OCI-M1 (cell line): Measurements from ENCODE around the gene KIF1A.

ENCODE experiments used
- DNase-seq: peaks from one replicate; lab custom pipeline; 2025; lab: John Stamatoyannopoulos, UW

The KIF1A gene

DNA sequence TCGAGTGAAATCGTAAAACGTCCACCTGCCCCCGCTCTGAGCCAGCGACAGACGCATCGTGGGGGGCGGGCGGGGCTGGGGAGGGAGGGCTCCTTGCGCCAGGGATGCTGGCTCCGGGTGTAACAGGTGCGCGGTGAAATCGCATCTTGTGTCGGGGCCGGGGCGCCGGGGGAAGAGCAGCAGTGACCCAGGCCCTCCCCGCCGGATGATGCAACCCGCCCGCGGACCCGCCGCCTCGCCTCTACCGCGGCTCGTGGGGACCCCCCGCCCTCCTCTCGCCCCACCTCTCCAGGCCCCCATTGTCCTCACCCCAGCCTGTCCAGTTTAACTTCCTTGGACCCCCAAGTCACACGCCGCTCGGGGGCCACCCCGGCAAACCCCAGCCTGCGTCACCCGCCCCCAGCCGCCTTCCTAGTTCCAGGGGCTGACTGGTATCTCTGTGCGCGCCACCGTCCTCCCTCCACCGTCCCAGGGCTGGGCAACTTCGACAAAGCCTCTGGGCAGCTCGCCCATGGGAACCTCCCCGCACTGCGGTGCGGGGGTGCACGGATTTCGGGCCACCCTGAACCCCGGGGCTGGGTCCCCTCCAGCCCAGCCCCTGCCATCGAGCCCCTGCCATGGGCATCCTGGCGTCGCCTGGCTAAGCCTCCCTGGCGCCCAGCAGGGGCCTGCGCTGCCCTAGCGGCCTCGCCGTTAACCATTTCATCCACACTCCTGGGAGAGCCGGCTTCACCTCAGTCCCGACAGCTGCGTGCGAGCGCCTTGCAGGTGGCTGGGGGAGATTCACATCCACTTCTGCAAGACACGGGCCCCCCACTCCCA is 799 bp upstream of the KIF1A start:
- DNase-seq, result no peak

DNA sequence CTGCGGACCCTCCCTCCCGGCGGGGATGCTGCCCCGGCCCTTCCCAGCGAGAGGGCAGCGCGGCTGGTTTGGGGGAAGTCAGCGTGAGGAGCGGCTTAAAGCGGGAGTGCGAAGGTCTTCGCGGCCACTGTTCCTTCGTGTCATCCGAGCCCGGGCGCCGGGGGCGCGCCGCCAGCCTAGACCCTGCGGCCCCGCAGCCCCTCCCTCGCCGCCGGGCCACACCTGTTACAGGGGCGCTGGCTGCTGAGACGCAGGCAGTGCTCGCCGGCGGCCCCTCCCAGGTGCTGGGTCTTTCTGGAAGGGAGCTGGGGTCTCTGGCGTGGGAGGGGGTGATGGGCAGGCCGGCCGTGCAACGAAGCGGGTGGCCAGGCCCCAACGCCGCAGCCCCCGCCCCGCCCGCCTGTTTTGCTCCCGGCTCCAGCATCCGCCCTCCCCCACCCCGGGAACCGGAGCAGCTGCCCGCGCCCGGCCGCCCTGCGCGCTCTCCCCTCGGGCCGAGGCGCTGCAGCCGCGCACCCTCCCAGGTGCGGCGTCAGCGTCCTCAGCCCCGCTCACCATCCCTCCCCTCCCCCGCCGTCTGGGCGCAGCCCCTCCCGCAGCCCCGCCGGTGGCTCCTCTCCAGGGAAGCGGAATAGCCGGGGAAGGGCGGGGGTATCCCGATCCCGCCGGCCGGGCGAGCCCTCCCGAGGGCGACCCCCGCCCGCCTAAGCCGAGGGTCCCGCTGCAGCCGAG is 727 bp downstream of the KIF1A start:
- DNase-seq, result no peak

DNA sequence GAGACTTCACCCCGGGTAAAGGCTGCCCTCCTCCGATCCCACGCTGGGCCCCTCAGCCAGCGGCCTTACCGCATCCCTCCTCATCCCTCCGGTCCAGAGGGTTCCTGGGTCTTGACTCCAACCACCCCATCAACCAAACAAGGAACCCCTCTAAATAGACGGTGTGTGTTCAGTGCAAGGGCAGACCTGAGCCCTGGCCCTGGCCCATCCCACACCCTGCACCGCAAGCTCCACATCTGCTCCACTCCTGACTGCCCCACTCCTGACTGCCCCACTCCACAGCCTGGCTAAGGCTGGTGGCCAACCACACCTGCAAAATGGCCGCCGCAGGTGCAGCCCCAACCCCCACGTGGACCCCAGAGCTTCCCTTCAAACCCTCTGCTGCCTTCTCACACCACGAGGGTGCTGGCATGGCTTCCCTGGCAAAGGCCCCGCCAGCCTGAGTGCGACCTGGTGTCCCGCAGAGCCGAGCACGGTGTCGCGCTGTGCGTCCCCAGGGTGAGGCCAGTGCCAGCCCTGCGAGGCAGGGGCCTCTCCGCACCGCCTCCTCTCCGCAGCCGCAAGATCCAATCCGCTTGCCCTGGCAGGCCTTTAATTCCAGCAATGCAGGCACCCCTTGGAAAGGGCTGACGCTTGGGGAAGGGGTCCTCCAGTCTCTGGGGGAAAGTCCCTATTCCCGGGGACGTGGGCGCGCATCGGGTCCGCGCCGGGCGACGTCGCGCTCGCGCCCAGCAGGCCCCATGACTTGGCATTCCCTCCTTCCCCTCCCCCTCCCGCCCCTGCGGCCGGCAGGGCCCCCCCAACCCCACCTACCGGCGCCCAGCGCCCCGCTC is 1.5 kb downstream of the KIF1A start:
- DNase-seq, result no peak

DNA sequence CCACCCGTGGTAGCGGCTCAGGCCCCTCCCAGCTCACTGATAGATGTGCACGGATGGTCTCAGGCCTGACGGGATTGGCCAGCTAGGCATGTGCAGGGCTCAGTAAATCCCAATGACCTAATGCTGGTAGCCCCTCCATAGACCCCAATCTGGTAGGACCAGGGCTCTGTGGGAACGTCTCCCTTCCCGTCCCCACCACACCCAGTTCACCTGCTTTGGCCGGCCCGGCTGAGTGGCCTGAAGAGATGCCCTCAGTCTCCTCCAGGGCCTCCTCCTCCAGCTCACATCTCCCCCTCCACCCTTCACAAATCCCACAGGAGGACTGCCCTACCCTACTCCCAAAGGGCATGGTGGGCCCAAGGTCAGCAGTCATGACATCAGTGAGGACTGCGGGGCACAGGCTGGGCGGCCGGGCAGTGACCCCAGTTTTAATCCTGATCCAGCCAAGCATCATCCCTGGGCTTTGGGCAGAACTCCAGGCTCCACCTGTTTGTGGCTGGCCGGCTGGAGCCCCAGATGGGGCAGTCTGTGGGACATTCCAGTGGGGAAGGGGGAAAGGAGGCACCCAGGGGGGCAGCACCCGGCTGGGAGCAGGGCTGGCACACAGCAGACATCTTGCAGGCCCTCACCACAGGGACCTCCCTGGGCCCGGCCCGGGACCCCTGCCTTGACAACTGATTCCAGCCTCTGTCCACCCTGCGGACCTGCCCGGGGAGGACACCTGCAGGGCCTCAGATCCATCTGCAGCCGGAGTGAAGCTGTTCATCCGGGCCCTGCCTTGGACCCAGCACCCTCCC is 2.3 kb downstream of the KIF1A start:
- no peak for DNase-seq

DNA sequence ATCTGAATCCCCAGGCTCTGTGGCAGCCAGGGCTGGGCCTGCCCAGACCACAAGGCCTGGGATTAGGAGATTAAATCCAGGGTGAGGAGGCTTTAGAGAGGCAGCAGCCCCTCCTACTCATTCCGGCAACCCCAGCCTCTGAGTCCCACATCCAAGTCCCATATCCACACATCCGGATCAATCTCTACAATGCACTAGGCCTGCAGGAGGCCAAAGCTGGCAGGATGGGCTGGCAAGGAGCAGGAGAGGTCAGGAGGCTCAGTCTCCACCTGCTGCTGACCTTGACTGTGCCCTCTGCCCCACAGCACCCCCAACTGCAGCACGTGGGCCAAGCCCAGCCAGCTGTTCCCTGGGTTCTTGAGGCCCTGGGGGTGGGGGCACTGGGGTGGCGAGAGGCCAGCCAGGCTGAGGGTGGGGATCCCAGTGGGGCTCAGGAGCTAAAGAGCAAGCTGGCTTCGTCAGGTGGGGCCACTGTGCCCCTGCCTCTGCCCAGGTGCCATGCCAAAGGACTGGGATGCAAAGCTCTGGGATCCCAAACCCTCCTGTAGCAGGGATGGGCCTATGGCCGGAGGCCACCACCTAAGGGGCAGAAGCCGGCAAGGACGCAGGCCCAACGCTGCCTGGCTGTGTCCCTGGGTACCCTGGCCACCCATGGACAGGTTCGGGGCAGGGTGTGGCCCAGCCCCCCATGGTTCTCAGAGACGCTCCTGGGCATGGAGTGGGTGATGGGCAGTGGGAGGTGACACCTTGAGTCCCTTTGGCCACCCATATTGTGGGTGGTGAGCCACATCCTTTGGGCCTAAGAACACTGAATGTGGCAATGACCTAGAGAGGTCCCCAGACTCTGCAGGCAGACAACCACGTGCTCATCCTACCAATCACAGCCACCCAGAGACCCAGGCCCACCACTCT is 3.2 kb downstream of the KIF1A start:
- DNase-seq, result no peak

DNA sequence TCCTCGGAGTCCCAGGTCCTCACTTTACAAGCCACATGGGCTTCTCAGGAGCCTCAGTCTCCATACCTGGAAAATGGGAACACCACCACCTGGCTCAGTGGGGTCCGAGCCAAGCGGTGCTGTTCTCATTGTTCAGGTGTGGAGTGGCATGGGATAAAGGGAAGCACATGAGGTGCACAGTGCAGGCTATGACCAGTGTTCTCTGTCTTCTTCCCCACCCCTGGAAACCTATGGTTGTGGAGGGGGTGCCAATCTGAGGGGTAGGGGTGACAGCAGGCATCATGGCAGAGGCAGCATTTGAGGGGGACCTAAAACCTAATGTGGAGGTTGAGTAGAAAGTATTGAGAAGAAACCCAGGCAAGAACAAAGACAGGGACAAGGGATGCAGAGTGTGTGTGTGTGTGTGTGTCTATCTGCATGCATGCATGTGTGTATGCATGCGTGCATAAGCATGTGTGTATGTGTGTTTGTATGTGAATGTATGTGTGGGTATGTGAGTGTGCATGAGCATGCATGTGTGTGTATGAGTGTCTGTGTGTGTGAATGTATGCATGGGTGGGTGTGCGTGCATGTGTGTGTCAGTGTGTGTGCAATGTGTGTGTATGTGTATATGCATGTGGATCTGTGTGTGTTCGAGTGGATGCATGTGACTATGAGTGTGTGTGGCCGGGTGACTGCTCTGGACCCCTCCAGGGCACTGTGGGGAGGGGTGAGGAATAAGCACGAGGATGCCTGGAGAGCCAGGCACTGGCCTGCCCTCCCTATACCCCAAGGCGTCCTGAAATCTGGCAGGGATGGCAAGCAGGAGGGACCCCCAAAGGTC is 4.0 kb downstream of the KIF1A start:
- DNase-seq, result no peak

DNA sequence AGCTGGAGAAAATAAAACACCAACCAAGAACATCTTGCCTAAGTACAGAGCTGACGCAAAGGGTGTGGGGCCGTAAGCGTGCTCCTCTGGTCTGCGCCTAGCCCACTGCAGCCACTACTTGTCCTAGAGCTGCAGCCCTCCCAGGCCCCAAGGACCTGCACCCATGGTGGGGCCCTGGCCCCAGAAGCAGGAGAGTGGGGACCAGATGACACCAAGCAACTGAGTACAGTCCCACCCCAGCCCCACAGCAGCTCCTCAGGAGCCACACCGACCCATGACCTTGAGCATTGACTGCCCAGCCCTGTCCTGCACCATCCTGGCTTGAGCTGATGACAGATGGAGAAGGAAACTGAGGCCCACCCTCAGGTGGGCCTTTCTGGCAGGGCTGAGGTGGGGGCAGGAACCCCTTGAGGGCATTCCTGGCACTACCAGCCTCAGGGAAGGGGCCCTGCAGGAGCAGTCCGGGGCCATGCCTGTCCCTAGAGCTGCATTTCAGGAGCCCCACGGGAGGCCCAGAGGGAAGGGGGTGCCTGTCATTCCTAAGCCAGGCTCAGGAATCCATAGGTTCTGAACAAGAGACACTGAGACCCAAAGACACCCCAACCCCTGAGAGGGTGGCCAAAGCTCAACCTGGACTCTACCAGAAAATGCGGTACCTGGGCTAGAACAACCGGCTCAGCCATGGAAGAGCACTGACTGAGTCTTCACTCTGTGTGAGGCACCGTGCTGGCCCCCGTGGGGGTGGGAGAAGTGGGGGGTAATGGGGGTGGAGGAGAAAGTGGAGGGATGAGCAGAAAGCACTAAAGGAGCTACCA is 4.9 kb downstream of the KIF1A start:
- no peak for DNase-seq

DNA sequence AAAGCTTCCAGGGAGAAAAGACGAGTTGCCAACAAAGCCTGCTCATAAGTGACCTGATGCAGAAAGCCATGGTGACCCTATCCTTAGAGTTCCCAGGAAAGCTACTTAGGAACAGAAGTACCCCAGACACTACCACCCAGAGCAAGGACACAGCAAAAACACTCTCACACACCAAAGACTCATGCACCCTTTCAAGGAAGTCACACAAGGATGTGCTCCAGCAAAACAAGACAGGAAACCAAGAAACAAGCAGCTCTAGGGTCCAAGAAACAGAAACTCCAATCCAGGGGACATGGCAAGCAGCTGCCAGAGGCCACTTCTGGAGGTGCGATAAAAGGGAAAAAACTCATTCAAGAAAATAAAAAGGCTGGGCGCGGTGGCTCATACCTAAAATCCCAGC is 5.7 kb downstream of the KIF1A start:
- DNase-seq, result no peak

DNA sequence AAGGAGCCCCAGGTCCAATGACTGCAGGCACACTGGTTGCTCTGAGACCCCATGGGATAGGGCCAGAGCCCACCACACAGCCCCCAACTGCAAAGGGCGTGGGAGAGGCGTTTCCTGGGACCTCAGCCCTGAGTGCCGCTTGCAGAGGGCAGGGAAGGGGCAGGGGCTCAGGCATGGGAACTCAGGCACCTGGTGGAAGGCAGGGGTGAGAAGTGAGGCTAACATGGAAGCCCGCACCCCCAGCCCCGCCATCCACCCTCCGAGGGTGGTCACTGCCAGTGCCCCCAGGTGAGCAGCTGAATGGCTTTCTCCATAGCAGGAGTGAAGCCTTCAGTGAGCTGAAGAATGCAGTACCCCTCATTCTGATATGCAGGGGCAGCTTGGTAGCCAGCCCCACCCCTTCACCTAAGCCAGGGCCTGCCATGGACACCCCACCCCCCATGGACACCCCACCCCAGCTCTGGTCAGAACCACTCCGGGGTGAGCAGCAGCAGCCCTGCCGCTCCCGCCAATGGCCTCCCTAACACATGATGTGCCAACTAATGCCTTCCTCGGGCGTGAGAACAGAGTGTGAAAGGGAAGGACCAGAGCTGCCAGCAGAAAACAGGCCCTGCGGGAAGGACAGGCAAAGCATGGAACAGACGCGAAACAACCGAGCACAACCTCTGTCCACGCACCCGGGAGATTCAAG is 6.6 kb downstream of the KIF1A start:
- no peak for DNase-seq

DNA sequence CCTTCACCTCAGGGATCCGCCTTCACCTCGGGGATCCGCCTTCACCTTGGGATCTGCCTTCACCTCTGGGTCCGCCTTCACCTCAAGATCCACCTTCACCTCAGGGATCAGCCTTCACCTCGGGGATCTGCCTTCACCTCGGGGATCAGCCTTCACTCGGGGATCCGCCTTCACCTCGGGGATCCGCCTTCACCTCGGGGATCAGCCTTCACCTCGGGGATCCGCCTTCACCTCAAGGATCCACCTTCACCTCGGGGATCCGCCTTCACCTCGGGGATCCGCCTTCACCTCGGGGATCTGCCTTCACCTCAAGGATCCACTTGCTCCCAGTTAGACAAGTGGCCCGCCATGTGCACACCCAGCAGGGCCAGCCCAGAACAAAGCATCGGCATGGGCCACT is 7.3 kb downstream of the KIF1A start:
- no peak for DNase-seq

DNA sequence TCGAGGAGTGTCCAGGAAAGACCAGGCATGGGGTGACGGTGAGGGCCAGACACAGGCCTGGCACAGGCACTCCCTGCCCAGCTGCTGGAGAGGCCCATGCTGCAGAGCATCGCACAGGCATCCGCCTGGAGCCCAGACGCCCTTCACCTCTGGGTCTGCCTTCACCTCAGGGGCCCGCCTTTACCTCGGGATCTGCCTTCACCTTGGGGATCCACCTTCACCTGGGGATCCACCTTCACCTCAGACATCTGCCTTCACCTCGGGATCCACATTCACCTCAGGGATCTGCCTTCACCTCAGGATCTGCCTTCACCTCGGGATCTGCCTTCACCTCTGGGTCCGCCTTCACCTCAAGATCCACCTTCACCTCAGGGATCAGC is 7.7 kb downstream of the KIF1A start:
- DNase-seq, result no peak

DNA sequence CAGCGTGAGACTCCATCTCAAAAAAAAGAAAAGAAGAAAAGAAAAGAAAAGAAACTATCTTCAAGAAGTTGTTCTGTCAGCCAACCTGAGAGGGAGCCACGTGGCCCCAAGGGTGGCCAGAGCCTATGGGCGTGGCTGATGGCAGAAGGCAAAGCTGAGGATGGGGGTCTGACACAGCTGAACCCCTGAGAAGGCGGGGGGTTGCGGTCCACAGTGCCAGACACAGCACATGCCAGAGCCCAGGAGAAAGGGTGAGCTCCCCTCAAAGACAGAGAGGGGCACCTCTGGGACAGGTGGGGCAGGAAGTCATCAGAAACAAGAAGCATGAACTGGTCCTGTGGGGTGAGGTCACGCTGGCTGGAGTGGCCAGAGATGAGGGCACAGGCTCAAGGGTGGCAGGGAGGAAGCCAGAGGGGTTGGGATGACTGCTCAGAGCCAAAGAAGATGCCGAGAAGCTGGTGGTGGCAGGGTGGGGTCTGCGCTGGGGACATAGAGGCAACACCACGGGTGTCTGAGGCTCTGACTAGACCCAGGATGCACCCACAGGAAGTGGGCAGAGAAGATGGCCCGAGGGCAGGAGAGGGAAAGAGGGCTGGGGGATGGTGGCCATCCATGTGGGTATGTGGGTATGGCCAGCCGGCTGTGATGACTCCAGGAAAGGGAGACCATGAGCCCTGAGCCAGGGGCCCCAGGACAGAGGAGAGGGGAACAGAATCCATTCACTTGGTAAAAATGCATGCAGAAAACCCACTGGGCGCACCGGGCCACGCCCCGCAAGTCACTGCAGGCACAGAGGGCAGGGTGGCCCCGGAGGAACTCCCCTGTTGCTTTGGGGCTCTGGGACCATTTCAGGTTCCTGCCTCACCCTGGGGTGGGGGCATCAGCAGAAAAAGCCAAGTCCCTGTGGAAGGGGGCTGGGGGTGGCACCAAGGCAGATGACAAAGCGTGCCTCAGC is 8.4 kb downstream of the KIF1A start:
- no peak for DNase-seq

DNA sequence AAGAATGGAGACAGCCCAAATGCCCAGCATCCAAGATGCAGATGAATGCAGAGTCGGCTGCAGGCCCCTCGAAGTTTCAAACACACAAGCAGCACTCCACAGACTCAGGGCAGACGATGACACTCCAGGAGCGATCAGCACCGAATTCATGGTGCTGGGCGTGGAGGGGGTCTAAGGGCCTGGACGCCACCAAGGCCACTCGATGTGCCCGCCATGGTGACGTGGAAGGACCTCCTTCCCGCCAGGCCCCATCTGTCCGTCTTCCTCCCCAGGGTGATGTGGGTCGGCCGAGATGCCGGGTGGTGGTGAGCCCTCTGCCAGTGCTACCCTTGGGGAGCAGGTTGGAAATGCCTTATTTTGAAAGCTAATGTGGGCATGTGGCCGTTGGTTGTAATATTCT is 9.4 kb downstream of the KIF1A start:
- no peak for DNase-seq

DNA sequence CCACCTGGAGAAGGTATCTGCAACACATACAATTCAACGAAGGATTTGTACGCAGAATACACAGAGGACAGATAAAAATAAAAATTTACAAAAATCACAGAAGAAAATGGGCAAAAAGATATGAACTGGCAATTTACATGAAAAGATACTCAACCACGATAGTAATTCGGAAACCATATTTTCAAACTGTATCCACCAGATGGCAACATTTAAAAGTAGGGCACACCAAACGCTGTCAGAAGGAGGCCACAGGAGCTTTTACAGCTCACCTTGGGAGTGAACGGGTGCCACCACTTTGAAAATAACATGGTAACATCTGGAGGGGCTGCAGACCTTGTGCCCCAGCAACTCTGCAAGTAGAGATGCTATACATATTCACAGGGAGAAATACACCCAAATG is 9.8 kb downstream of the KIF1A start:
- no peak for DNase-seq

DNA sequence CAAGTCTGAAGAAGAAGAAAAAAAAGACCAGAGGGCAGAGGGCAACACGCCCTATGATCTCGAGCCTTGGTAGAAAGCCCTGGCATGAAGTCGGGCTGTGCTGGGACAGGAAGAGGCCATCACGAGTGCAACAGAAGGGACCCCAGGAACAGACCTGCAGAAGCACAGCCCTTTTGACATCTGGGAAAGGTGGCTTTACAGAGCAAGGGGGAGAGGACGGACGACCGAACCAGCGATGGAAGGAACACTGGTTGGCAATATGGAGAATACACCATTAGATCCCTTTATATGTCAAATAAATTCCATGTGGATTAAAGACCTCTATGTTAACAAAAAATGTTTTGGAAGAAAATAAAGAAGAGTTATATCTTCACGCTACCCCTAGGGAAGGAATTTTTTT is 10.7 kb downstream of the KIF1A start:
- DNase-seq, result no peak

DNA sequence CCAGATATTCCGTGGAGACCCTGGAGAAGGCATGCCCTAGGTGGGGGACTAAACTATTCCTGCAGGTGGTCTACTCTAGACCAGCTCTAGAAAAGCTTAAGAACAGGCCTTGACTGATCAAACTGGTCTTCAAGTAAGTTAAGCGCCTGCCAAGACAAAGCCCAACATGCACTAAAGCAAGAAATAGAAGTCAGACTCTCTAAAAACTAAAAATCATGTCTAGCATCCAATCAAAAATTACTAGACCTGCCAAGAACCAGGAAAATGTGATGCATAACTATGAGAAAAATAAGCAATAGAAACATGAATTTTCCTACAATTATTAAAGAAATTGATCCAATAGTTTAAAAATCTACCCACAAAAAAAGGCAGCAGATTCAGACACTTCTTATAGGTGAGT is 13.6 kb downstream of the KIF1A start:
- no peak for DNase-seq

DNA sequence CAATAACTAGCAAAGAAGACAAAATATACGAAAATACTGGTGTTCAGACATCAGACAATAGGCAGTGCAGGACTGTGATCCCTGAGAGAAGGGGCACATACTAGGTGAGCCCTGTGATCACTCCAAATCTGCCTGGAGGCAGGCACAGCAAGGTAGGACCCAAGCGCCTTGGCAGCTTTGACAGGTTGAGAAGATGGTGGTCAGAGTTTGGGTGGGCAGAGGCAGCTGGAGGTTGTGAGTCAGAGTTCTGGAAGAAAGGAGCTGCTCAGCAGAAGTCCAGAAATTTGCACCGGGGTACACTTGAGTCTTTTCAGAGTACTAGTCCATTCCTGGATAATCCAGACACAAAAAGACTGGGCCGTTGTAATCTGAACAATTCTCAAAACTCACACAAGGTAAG is 14.0 kb downstream of the KIF1A start:
- DNase-seq, result no peak
